ENCODE results near the gene VEZT. TPM values are rescaled to one million over a fixed set of nuclear protein-coding genes. Genes with fewer than 3 reads are reported as not detected.

Gene VEZT
- polyA plus RNA-seq, 1 donor from 2014 or later = 219 TPM

- no peak for TF ChIP-seq EP300 (conservative IDR thresholded peaks at IDR 0.05; ENCODE audit: poor library complexity, severe bottlenecking)
These were observed 26.0 kb downstream of the VEZT start (continued) for GRCh38 chr12:95243497-95244183.

- peaks cover 11% of the 10 kb centered on the region for H3K36me3 ChIP-seq (ENCODE audit: insufficient read depth, low read length)
- H3K9me3 ChIP-seq (ENCODE audit: low read length) = no peaks in the 10 kb centered on the region
- H3K27me3 ChIP-seq (ENCODE audit: insufficient read depth, low read depth, low read length) = no peaks in the 10 kb centered on the region
- TF ChIP-seq, protein P1, sequence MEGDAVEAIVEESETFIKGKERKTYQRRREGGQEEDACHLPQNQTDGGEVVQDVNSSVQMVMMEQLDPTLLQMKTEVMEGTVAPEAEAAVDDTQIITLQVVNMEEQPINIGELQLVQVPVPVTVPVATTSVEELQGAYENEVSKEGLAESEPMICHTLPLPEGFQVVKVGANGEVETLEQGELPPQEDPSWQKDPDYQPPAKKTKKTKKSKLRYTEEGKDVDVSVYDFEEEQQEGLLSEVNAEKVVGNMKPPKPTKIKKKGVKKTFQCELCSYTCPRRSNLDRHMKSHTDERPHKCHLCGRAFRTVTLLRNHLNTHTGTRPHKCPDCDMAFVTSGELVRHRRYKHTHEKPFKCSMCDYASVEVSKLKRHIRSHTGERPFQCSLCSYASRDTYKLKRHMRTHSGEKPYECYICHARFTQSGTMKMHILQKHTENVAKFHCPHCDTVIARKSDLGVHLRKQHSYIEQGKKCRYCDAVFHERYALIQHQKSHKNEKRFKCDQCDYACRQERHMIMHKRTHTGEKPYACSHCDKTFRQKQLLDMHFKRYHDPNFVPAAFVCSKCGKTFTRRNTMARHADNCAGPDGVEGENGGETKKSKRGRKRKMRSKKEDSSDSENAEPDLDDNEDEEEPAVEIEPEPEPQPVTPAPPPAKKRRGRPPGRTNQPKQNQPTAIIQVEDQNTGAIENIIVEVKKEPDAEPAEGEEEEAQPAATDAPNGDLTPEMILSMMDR (IDR thresholded peaks at IDR 0.05; ENCODE audit: poor library complexity, severe bottlenecking) = no peak
- TF ChIP-seq MXI1 (conservative IDR thresholded peaks at IDR 0.05; ENCODE audit: poor library complexity, severe bottlenecking) (no peak), RAD21 (conservative IDR thresholded peaks at IDR 0.05) (no peak), REST (IDR thresholded peaks at IDR 0.05; ENCODE audit: borderline replicate concordance) (no peak), EP300 (conservative IDR thresholded peaks at IDR 0.05; ENCODE audit: poor library complexity, severe bottlenecking) (no peak), SMC3 (conservative IDR thresholded peaks at IDR 0.05; ENCODE audit: poor library complexity) (no peak), TAF1 (IDR thresholded peaks at IDR 0.05; ENCODE audit: low read depth) (no peak), EZH2 (IDR thresholded peaks at IDR 0.05; ENCODE audit: borderline replicate concordance, insufficient read depth, low read length, poor library complexity, severe bottlenecking) (no peak), POLR2AphosphoS5 (IDR thresholded peaks at IDR 0.05) (no peak)
- peaks cover 27% of the 10 kb centered on the region for H4K20me1 ChIP-seq (ENCODE audit: insufficient read depth)
- H3K4me2 ChIP-seq (ENCODE audit: low read length) = no peak overlapping the region
- H3K27ac ChIP-seq (ENCODE audit: low read length) = no peak overlapping the region
- no peaks in the 10 kb centered on the region for H3K9me2 ChIP-seq (ENCODE audit: insufficient read depth, low read length)
- H3F3A ChIP-seq (ENCODE audit: insufficient read depth, low read length, poor library complexity, severe bottlenecking) = no peaks in the 10 kb centered on the region
- peaks cover 92% of the 10 kb centered on the region for H3K79me2 ChIP-seq (replicated peaks; ENCODE audit: insufficient read depth, low read length)
- H2AFZ ChIP-seq (ENCODE audit: low read depth, low read length) = no peak overlapping the region
- no peak overlapping the region for H3K4me3 ChIP-seq (ENCODE audit: low read length)
- H3K9ac ChIP-seq (ENCODE audit: low read length) = no peak overlapping the region
These were observed 26.7 kb downstream of the VEZT start for GRCh38 chr12:95244350-95244749.

DNA sequence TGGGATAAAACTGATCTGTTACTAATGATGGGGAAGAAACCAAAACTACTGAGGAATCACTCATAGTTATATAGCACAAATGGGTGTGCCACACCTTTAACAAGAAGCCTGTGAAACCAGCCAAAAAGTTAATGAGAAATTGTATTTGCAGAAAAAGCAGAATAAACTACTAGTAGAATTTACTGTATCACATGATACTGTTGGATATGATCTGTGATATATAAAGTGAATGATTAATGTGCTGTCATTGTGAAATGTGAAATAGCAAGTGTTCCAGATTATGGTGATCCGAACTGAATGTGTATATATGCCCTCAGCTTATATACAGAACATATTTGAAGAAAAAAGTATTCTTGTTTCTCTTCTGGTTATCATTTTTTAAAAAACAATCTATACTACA is 30.5 kb downstream of the VEZT start:
- no peak overlapping the region for H2AFZ ChIP-seq (ENCODE audit: low read depth, low read length)
- no peaks in the 10 kb centered on the region for H3K9me3 ChIP-seq (ENCODE audit: low read length)
- no peak overlapping the region for H3K4me3 ChIP-seq (ENCODE audit: low read length)
- H3K27ac ChIP-seq (ENCODE audit: low read length) = no peak overlapping the region
- H3K79me2 ChIP-seq (replicated peaks; ENCODE audit: insufficient read depth, low read length) = peaks cover 92% of the 10 kb centered on the region
- peaks cover 39% of the 10 kb centered on the region for H4K20me1 ChIP-seq (ENCODE audit: insufficient read depth)
- H3K27me3 ChIP-seq (ENCODE audit: insufficient read depth, low read depth, low read length) = no peaks in the 10 kb centered on the region
- H3F3A ChIP-seq (ENCODE audit: insufficient read depth, low read length, poor library complexity, severe bottlenecking) = no peaks in the 10 kb centered on the region
- no peaks in the 10 kb centered on the region for H3K9me2 ChIP-seq (ENCODE audit: insufficient read depth, low read length)
- H3K9ac ChIP-seq (ENCODE audit: low read length) = no peak overlapping the region
- peaks cover 12% of the 10 kb centered on the region for H3K36me3 ChIP-seq (ENCODE audit: insufficient read depth, low read length)
- H3K4me2 ChIP-seq (ENCODE audit: low read length) = no peak overlapping the region
- TF ChIP-seq RAD21 (conservative IDR thresholded peaks at IDR 0.05) (no peak), REST (IDR thresholded peaks at IDR 0.05; ENCODE audit: borderline replicate concordance) (no peak), TAF1 (IDR thresholded peaks at IDR 0.05; ENCODE audit: low read depth) (no peak), EP300 (conservative IDR thresholded peaks at IDR 0.05; ENCODE audit: poor library complexity, severe bottlenecking) (no peak), POLR2AphosphoS5 (IDR thresholded peaks at IDR 0.05) (no peak), MXI1 (conservative IDR thresholded peaks at IDR 0.05; ENCODE audit: poor library complexity, severe bottlenecking) (no peak), SMC3 (conservative IDR thresholded peaks at IDR 0.05; ENCODE audit: poor library complexity) (no peak), EZH2 (IDR thresholded peaks at IDR 0.05; ENCODE audit: borderline replicate concordance, insufficient read depth, low read length, poor library complexity, severe bottlenecking) (no peak)
- TF ChIP-seq, protein P1 (IDR thresholded peaks at IDR 0.05; ENCODE audit: poor library complexity, severe bottlenecking) = no peak
